T-helper 2 cell treated with Interferon-gamma antibody and Interleukin-4, amounts not matched to agents 5 μg/mL and 100 μg/mL, for 36 hours (primary cell): ENCODE data around the gene GPHB5.
"Not testable (repeated sequence)": the region's sequence is repeated elsewhere in the genome, so short reads cannot be mapped to it uniquely, and the experiment has no call there.

Source experiments
- DNase-seq: peaks from one replicate; pipeline ENCODE4 v3.0.0; 2021; ENCODE audit warnings: low spot score
- H3K27ac Mint-ChIP-seq: one replicate; pipeline ENCODE4 v1.8.0; 2021; ENCODE audit warnings: mild to moderate bottlenecking, mixed read lengths
- H3K27me3 Mint-ChIP-seq: one replicate; pipeline ENCODE4 v1.8.0; 2021; ENCODE audit warnings: low read depth, mixed read lengths
- H3K36me3 Mint-ChIP-seq: one replicate; pipeline ENCODE4 v1.8.0; 2021; ENCODE audit warnings: low read depth, mixed read lengths
- H3K4me1 Mint-ChIP-seq: one replicate; pipeline ENCODE4 v1.8.0; 2021; ENCODE audit warnings: low read depth, mixed read lengths
- H3K4me3 Mint-ChIP-seq: one replicate; pipeline ENCODE4 v1.8.0; 2022; ENCODE audit warnings: mild to moderate bottlenecking, moderate library complexity, mixed read lengths
- H3K9me3 Mint-ChIP-seq: one replicate; pipeline ENCODE4 v1.8.0; 2021; ENCODE audit warnings: mixed read lengths

Gene GPHB5

GRCh38 chr14:63282997-63283883 is 35.5 kb downstream of the GPHB5 start:
- no peak for DNase-seq

GRCh38 chr14:63279933-63280332 is 38.8 kb downstream of the GPHB5 start:
- not testable (repeated sequence) for H3K9me3 Mint-ChIP-seq, H3K36me3 Mint-ChIP-seq, H3K4me1 Mint-ChIP-seq, H3K27me3 Mint-ChIP-seq, DNase-seq, H3K27ac Mint-ChIP-seq, H3K4me3 Mint-ChIP-seq

More at GRCh38 chr14:63282997-63283883, 35.5 kb downstream of the GPHB5 start:
- Mint-ChIP-seq H3K36me3 (no peaks in the 10 kb centered on the region), H3K9me3 (no peaks in the 10 kb centered on the region), H3K4me1 (no peaks in the 10 kb centered on the region), H3K4me3 (no peak overlapping the region), H3K27ac (no peak overlapping the region), H3K27me3 (no peaks in the 10 kb centered on the region)

GRCh38 chr14:63277591-63278183 is 41.0 kb downstream of the GPHB5 start:
- Mint-ChIP-seq H3K27me3 (no peaks in the 10 kb centered on the region), H3K9me3 (no peaks in the 10 kb centered on the region), H3K36me3 (no peaks in the 10 kb centered on the region), H3K4me3 (no peak overlapping the region), H3K27ac (no peak overlapping the region), H3K4me1 (no peaks in the 10 kb centered on the region)
- DNase-seq: no peak

- Mint-ChIP-seq H3K4me1 (no peaks in the 10 kb centered on the region), H3K9me3 (no peaks in the 10 kb centered on the region), H3K27ac (no peak overlapping the region), H3K27me3 (no peaks in the 10 kb centered on the region), H3K36me3 (no peaks in the 10 kb centered on the region), H3K4me3 (no peak overlapping the region)
- no peak for DNase-seq
Observed at GRCh38 chr14:63276492-63277342, 42.0 kb downstream of the GPHB5 start.

DNA sequence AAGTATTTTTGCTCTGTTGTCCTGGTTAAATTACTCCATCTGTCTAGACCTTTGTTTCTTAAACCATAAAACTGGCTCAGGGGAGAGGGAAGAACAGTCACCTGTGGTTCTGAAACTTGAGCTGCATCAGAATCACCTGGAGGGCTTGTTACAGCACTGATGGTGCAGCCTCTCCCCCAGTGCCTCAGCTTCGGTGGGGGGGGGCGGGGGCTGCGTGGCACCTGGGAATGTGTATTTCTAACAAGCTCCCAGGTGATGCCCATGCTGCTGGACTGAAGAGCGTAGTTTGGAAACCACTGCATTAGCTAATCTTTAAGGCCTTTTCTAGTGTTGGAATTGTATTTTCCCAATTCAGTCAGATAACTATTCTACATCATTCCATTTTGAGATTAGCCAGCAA is 42.7 kb downstream of the GPHB5 start:
- H3K9me3 Mint-ChIP-seq: no peaks in the 10 kb centered on the region
- no peaks in the 10 kb centered on the region for H3K27me3 Mint-ChIP-seq
- no peak overlapping the region for H3K27ac Mint-ChIP-seq
- no peak for DNase-seq
- no peak overlapping the region for H3K4me3 Mint-ChIP-seq
- H3K36me3 Mint-ChIP-seq: no peaks in the 10 kb centered on the region
- H3K4me1 Mint-ChIP-seq: no peaks in the 10 kb centered on the region

GRCh38 chr14:63275611-63276010 is 43.1 kb downstream of the GPHB5 start:
- DNase-seq: no peak
- no peaks in the 10 kb centered on the region for H3K9me3 Mint-ChIP-seq
- H3K4me1 Mint-ChIP-seq: no peaks in the 10 kb centered on the region
- H3K4me3 Mint-ChIP-seq: no peak overlapping the region
- no peak overlapping the region for H3K27ac Mint-ChIP-seq
- H3K36me3 Mint-ChIP-seq: no peaks in the 10 kb centered on the region
- no peaks in the 10 kb centered on the region for H3K27me3 Mint-ChIP-seq

DNA sequence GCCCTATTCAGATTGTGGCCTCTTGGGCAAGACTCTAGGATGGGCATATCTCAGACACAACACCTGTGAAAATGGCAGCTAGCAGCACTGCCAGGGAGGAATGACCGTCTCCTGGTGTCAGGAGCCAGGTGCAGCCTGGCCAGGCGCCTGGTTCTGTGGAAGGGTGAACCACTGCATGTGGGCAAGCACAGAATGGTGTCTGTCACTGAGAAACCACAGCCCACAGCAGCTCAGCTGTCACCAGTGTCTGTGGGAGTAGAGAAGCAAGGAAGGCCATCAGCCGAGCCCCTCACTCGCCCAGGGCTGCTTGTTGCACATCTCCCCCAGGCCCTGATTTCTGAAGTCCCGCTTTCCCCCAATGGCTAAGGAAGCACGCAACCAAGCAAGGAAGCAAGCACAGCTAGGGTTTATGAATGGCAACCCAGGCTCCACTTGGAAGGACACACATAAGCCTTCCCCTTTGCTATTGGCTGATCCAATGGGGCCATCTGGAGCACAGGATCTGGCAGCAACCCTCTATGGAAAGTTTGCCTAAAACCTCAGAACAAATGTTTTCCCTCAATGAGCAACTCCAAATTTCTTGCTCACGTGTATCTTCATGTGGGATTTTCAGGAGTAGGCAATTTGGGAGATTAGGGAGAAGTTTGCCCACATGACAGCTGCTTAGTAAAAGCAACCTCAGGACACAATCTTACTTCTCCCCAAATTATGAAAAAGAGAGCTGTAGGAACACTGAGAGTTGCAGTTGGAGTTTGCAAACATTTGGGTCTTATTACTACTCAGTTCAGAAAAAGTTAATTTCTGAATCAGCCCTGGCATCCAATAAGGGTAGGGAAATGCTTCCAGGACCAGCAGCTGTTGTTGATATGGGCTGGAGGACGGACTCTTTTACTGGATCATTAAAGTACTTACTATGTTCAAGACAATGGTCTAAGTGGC is 44.7 kb downstream of the GPHB5 start:
- no peaks in the 10 kb centered on the region for H3K4me1 Mint-ChIP-seq

DNA sequence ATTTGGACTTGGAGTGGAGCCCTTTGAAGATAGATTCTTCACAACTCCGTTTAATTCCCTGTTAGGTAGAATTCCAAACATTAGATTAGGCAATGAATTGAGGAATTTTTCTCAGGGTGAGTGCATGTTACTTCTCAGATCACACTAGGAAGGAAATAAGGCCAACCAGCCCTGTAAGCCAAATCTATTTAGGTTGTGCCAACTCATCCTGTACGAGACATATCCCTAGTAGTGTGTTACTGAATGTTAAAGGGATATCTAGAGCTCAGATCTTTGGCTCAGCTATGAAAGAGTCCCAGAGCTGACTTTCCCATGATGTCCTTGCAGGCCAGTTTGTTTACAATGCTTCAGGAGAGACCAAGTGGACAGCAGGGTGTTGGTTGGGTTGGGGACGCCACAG is 45.6 kb downstream of the GPHB5 start:
- no peaks in the 10 kb centered on the region for H3K27me3 Mint-ChIP-seq

More for the DNA sequence above, 44.7 kb downstream of the GPHB5 start:
- Mint-ChIP-seq H3K9me3 (no peaks in the 10 kb centered on the region), H3K4me3 (no peak overlapping the region), H3K27me3 (no peaks in the 10 kb centered on the region), H3K36me3 (no peaks in the 10 kb centered on the region), H3K27ac (no peak overlapping the region)
- DNase-seq: no peak

GRCh38 chr14:63269561-63270225 is 49.0 kb downstream of the GPHB5 start:
- Mint-ChIP-seq H3K4me3 (no peak overlapping the region), H3K27me3 (no peaks in the 10 kb centered on the region), H3K9me3 (no peaks in the 10 kb centered on the region), H3K36me3 (no peaks in the 10 kb centered on the region), H3K27ac (no peak overlapping the region), H3K4me1 (no peaks in the 10 kb centered on the region)
- no peak for DNase-seq

More for the DNA sequence above, 45.6 kb downstream of the GPHB5 start:
- DNase-seq: no peak
- H3K9me3 Mint-ChIP-seq: no peaks in the 10 kb centered on the region
- no peaks in the 10 kb centered on the region for H3K4me1 Mint-ChIP-seq
- H3K4me3 Mint-ChIP-seq: no peak overlapping the region
- no peak overlapping the region for H3K27ac Mint-ChIP-seq
- no peaks in the 10 kb centered on the region for H3K36me3 Mint-ChIP-seq

DNA sequence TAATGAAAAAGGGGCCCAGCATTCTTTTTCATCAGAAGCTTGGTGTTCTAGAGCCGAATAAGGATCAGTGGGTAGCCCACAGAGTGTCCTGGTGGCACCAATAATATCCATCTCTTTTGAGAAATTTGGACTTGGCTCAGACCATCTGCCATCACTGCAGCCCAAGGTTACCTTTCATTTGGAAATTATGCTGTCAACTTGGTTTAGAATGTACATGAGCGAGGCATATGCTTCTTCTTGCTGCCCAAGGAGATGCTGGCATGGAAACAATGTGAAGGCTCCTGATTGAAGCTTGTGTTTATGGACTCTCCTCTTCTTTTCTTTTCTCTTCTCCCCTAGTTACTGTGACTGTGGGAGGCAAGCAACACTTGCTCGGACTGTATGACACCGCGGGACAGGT is 50.0 kb downstream of the GPHB5 start:
- DNase-seq: no peak
- Mint-ChIP-seq H3K9me3 (no peaks in the 10 kb centered on the region), H3K27me3 (no peaks in the 10 kb centered on the region), H3K36me3 (no peaks in the 10 kb centered on the region), H3K27ac (no peak overlapping the region), H3K4me1 (no peaks in the 10 kb centered on the region), H3K4me3 (no peak overlapping the region)

GRCh38 chr14:63267171-63267570 is 51.6 kb downstream of the GPHB5 start:
- no peaks in the 10 kb centered on the region for H3K9me3 Mint-ChIP-seq
- no peak overlapping the region for H3K27ac Mint-ChIP-seq
- no peaks in the 10 kb centered on the region for H3K36me3 Mint-ChIP-seq
- no peak for DNase-seq
- H3K4me3 Mint-ChIP-seq: no peak overlapping the region
- H3K27me3 Mint-ChIP-seq: no peaks in the 10 kb centered on the region
- no peaks in the 10 kb centered on the region for H3K4me1 Mint-ChIP-seq

DNA sequence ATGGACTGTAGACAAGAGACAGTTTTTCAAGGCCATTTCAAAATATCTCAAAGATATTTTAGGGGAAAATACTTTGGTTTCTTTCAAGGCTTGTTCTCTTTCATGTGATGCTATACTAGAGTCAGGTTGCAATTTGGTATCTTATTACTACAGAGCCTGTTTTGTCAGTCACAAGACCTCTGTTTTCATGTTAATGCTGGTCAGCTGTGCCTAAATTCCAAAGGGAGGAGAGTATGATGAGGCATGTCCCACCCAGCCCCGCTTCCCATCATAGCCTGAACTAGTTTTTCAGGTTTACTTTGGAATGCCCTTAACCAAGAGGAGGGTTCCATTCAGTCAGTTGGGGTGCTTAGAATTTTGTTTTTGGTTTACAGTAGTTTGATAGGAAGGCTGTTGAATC is 52.6 kb downstream of the GPHB5 start:
- H3K4me1 Mint-ChIP-seq: no peaks in the 10 kb centered on the region
- H3K27me3 Mint-ChIP-seq: no peaks in the 10 kb centered on the region
- no peak overlapping the region for H3K27ac Mint-ChIP-seq
- no peaks in the 10 kb centered on the region for H3K9me3 Mint-ChIP-seq
- no peak for DNase-seq
- H3K36me3 Mint-ChIP-seq: no peaks in the 10 kb centered on the region
- H3K4me3 Mint-ChIP-seq: no peak overlapping the region
